ENCODE measurements around the gene ACTMAP. TPM values are rescaled to one million over a fixed set of nuclear protein-coding genes. Genes with fewer than 3 reads are reported as not detected.

Gene ACTMAP
- total RNA-seq, 2 donors from 2014 or later, result 3.0 to 4.2 TPM

- DNase-seq, result peak; percentile 44 to 55 (median 50)
- H3K4me3 ChIP-seq, result no peak overlapping the region
- intact Hi-C loops (cut with DNase I), result no loop called here
These were observed 4.5 kb upstream of the ACTMAP start for GRCh38 chr19:40754611-40755247.

GRCh38 chr19:40752257-40752781, 2.0 kb upstream of the ACTMAP start:
- intact Hi-C loops (cut with DNase I), result no loop called here
- 65 to 70% methylated on average over 12 of the region's 12 CpGs for WGBS, 2 donors
- DNase-seq, result no peak

More at GRCh38 chr19:40754611-40755247, 4.5 kb upstream of the ACTMAP start:
- TF ChIP-seq CTCF (IDR thresholded peaks at IDR 0.05), result no peak
- TF ChIP-seq POLR2A (IDR thresholded peaks at IDR 0.05), result no peak
- H3K36me3 ChIP-seq (replicated peaks in 1 of 2; ENCODE audit: insufficient read depth in 1 of 2, low read depth in 2 of 2), result peaks cover 0 to 20% of the 10 kb centered on the region in 2 donors
- H3K27ac ChIP-seq, result peak overlapping the region in 3 of 4 donors; percentile 32 to 81 (median 56)
- WGBS, 2 donors, result 44 to 60% methylated on average over 9 of the region's 9 CpGs
- no peaks in the 10 kb centered on the region for H3K9me3 ChIP-seq
- no peaks in the 10 kb centered on the region for H3K27me3 ChIP-seq
- no peak for ATAC-seq
- peaks cover 45% of the 10 kb centered on the region for H3K4me1 ChIP-seq

DNA sequence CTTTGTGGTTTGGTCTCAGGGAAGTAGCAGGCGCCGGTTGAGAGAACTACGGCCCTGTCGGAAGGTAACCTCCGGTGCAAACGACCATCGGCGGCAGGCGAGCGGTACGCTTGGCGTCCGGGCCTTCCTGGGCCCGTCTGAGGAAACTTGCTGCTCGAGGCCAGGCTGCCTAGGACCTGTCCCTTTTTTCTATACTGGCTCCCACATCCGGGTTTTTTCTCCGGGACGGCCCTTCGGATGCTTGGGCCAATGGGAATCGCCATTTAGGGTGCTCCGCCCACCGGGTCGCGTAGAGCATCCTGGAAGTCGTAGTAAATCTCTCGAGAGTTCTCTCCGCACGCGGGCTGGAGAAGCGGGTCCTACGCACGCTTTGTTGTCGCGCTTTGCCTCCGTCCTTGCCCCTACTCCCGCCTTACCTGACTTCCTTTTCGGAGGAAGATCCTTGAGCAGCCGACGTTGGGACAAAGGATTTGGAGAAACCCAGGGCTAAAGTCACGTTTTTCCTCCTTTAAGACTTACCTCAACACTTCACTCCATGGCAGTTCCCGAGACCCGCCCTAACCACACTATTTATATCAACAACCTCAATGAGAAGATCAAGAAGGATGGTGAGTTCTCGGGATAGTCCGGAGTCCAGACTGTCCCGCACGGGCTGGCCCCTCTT, 729 bp upstream of the ACTMAP start, which contains the start of gene SNRPA:
TSS of gene SNRPA (plus strand) at position 330 of the 664 bp plus-strand sequence. CDS start at position 536, 206 bp downstream.
- TF ChIP-seq POLR2A (IDR thresholded peaks at IDR 0.05), result peak; percentile 41 to 86 (median 84)
- TF ChIP-seq CTCF (IDR thresholded peaks at IDR 0.05), result no peak
- H3K9me3 ChIP-seq, result no peaks in the 10 kb centered on the region
- H3K4me1 ChIP-seq, result peaks cover 52% of the 10 kb centered on the region
- no peaks in the 10 kb centered on the region for H3K36me3 ChIP-seq (replicated peaks in 1 of 2; ENCODE audit: insufficient read depth in 1 of 2, low read depth in 2 of 2)
- intact Hi-C loops (cut with DNase I), result no loop called here
- peak within 1 kb of the TSS; percentile 38 to 61 for H3K4me3 ChIP-seq
- WGBS, 2 donors, result 0% methylated on average over 12 to 42 of the region's 46 CpGs
- ATAC-seq (peak; percentile 83), DNase-seq (peak; percentile 97 to 98 (median 98))
- H3K27me3 ChIP-seq, result no peaks in the 10 kb centered on the region
- peak within 1 kb of the TSS; percentile 82 to 98 (median 91) for H3K27ac ChIP-seq

More at GRCh38 chr19:40752257-40752781, 2.0 kb upstream of the ACTMAP start:
- no peak for ATAC-seq
- peaks cover 0 to under 1% of the 10 kb centered on the region in 2 donors for H3K36me3 ChIP-seq (replicated peaks in 1 of 2; ENCODE audit: insufficient read depth in 1 of 2, low read depth in 2 of 2)
- peaks cover 56% of the 10 kb centered on the region for H3K4me1 ChIP-seq
- H3K9me3 ChIP-seq, result no peaks in the 10 kb centered on the region
- TF ChIP-seq POLR2A (IDR thresholded peaks at IDR 0.05), result no peak
- TF ChIP-seq CTCF (IDR thresholded peaks at IDR 0.05), result no peak
- no peaks in the 10 kb centered on the region for H3K27me3 ChIP-seq
- peak overlapping the region; percentile 38 to 61 for H3K4me3 ChIP-seq
- peak overlapping the region in 2 of 4 donors; percentile 93 to 98 for H3K27ac ChIP-seq

DNA sequence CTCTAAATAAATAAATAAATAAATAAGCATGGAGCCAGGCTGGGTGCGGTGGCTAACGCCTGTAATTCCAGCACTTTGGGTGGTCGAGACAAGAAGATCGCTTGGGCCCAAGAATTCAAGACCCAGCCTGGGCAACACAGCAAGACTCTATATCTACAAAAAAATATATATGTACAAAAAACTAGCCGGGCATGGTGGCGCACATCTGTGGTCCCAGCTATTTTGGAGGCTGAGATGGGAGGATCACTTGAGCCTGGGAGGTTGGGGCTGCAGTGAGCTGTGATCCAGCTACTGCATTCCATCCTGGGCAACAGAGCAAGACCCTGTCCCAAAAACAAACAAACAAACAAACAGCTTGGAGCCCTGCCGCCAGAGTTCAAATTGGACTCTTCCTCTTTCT, 2.7 kb downstream of the ACTMAP start:
- no peaks in the 10 kb centered on the region for H3K9me3 ChIP-seq
- intact Hi-C loops (cut with DNase I), result no loop called here
- no peak for ATAC-seq
- TF ChIP-seq POLR2A (IDR thresholded peaks at IDR 0.05) (no peak), CTCF (IDR thresholded peaks at IDR 0.05) (no peak)
- no peak overlapping the region for H3K4me3 ChIP-seq
- DNase-seq, result no peak
- 91 to 98% methylated on average over 7 of the region's 7 CpGs for WGBS, 2 donors
- no peak overlapping the region for H3K27ac ChIP-seq
- no peaks in the 10 kb centered on the region for H3K27me3 ChIP-seq
- H3K4me1 ChIP-seq, result peaks cover 28% of the 10 kb centered on the region
- no peaks in the 10 kb centered on the region for H3K36me3 ChIP-seq (replicated peaks in 1 of 2; ENCODE audit: insufficient read depth in 1 of 2, low read depth in 2 of 2)

Measured in body of pancreas (tissue), 4 donors.